ENCODE data around the gene CTSW. TPM values are rescaled to one million over a fixed set of nuclear protein-coding genes. Genes with fewer than 3 reads are reported as not detected.

The CTSW gene
- total RNA-seq, 4 donors from 2014 or later: 1.5 to 3.1 TPM; not detected in 2

DNA sequence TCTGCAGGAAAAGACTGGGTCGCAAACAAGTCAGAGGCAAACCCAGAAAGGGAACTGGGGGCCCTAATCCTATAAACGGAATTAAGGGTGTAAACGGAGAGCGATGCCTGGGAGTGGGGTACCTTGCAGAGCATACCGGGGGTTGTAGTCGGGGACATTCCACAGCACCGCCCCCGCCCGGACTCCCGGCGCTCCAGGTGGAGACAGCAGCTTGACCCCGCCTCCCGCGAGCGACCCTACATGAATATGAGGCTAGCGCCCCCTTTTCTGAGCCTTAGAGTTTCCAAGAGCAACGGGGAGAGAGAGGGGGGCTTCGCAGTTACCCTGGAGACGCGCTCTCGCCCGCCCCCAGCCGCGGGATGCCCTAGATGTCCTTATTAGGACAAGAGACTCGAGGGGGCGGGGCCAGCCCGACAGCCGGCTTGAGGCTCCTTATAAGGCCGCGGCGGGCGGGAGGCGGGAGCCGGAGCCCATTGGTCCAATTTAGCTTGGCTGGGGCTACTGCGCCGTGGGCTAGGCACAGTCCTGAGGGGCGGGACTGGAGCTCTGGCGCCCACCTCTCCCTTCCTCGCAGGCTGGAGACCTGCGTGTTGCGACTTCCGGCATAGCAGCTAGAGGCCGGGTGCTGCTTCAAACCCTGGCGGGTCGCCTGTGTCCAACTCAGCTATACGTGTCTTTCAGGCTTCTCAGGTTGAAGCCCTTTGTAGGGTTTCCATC lies 20.4 kb upstream of the CTSW start:
- H3K4me1 ChIP-seq: peaks cover 0 to 65% (median 24%) of the 10 kb centered on the region in 4 donors
- TF ChIP-seq EP300 (IDR thresholded peaks at IDR 0.05) (peak; percentile 53 to 98), POLR2A (IDR thresholded peaks at IDR 0.05) (peak in 1 of 2 donors; percentile 96)
- TF ChIP-seq, protein P1, sequence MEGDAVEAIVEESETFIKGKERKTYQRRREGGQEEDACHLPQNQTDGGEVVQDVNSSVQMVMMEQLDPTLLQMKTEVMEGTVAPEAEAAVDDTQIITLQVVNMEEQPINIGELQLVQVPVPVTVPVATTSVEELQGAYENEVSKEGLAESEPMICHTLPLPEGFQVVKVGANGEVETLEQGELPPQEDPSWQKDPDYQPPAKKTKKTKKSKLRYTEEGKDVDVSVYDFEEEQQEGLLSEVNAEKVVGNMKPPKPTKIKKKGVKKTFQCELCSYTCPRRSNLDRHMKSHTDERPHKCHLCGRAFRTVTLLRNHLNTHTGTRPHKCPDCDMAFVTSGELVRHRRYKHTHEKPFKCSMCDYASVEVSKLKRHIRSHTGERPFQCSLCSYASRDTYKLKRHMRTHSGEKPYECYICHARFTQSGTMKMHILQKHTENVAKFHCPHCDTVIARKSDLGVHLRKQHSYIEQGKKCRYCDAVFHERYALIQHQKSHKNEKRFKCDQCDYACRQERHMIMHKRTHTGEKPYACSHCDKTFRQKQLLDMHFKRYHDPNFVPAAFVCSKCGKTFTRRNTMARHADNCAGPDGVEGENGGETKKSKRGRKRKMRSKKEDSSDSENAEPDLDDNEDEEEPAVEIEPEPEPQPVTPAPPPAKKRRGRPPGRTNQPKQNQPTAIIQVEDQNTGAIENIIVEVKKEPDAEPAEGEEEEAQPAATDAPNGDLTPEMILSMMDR (IDR thresholded peaks at IDR 0.05): peak in 4 of 5 experiments; percentile 4 to 38 (median 18)
- H3K36me3 ChIP-seq: peaks cover 0 to 48% (median 26%) of the 10 kb centered on the region in 3 donors
- H3K4me3 ChIP-seq: peak overlapping the region; percentile 69 to 91 (median 88)
- no peaks in the 10 kb centered on the region for H3K27me3 ChIP-seq
- DNase-seq (ENCODE audit: low spot score in 2 of 2): peak; percentile 98 to 99
- WGBS, 2 donors: 0 to 1% methylated on average over 21 to 32 of the region's 46 CpGs
- peak overlapping the region; percentile 96 to 99 (median 98) for H3K27ac ChIP-seq
- no peaks in the 10 kb centered on the region for H3K9me3 ChIP-seq

DNA sequence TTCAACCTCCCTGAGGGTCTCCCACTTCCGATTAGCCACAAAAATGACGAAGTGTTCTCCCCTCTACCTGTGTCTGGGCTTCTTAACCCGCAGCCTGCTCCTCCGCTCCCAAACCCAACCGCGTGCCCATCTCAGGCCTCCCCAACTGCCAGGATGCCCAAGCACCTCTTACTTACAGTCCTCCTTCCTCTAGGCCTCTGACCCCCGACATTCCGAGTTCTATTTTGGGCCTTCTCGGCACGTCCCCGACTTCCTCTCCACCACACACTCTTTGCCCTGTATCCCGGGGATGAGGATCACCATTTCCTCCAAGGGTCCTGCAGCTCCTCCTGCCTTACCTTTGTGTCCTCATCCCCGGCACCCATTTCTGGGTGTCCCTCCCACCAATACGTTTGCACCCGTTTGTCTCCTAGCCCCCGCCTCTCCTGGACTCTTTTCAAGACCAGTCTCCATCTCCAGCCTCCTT lies 19.8 kb upstream of the CTSW start:
- no peak for DNase-seq (ENCODE audit: low spot score in 2 of 2)
- Histone ChIP-seq H3K4me1 (peaks cover 0 to 59% (median 24%) of the 10 kb centered on the region in 4 donors), H3K9me3 (no peaks in the 10 kb centered on the region), H3K4me3 (peak overlapping the region; percentile 69 to 91 (median 88)), H3K27ac (peak overlapping the region; percentile 96 to 99 (median 98)), H3K36me3 (peaks cover 0 to 48% (median 28%) of the 10 kb centered on the region in 3 donors), H3K27me3 (no peaks in the 10 kb centered on the region)
- 1 to 2% methylated on average over 16 of the region's 16 CpGs for WGBS, 2 donors
- TF ChIP-seq EP300 (IDR thresholded peaks at IDR 0.05) (no peak), POLR2A (IDR thresholded peaks at IDR 0.05) (no peak)
- TF ChIP-seq, protein P1 (IDR thresholded peaks at IDR 0.05): no peak

DNA sequence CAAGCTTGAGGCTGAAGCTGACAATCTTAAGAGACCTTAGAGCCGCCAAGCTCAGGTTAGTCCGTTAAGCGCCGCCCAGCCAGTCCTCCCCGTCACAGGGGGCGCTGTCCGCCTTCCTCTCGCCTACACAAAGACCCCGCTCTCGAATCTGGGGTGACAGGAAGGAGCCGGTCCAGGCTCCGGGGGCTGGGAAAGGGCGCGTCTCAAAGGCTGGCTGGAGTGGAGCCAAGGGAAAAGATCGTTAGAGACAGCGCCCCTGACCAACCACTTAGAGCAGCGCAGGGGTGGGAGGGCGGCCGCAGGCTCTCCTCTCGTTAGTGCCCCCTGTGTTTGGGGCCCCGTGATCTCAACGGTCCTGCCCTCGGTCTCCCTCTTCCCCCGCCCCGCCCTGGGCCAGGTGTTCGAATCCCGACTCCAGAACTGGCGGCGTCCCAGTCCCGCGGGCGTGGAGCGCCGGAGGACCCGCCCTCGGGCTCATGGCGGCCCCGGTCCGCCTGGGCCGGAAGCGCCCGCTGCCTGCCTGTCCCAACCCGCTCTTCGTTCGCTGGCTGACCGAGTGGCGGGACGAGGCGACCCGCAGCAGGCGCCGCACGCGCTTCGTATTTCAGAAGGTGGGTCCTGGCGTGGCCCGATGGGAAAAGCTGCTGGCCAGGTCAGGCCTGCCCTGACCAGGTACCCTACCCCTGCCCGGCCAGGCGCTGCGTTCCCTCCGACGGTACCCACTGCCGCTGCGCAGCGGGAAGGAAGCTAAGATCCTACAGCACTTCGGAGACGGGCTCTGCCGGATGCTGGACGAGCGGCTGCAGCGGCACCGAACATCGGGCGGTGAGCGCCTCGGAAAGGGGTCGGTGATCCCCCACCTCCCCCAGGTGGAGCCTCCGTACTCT lies 19.1 kb upstream of the CTSW start, which contains the start of gene MUS81:
Gene MUS81, plus strand, starts transcription at position 156 of the 887 bp plus-strand sequence. Its CDS starts 321 bp downstream, at position 477.
- peak; percentile 97 to 99 for DNase-seq (ENCODE audit: low spot score in 2 of 2)
- Histone ChIP-seq H3K36me3 (peaks cover 0 to 48% (median 26%) of the 10 kb centered on the region in 3 donors), H3K27me3 (no peaks in the 10 kb centered on the region), H3K4me3 (peak within 1 kb of the TSS; percentile 69 to 91 (median 88)), H3K4me1 (peaks cover 0 to 52% (median 24%) of the 10 kb centered on the region in 4 donors), H3K27ac (peak within 1 kb of the TSS; percentile 96 to 99 (median 98)), H3K9me3 (no peaks in the 10 kb centered on the region)
- WGBS, 2 donors: 0 to 1% methylated on average over 52 to 53 of the region's 78 CpGs
- TF ChIP-seq, protein P1 (IDR thresholded peaks at IDR 0.05): peak; percentile 77 to 95 (median 89)
- peak; percentile 45 to 70 for TF ChIP-seq POLR2A (IDR thresholded peaks at IDR 0.05)
- TF ChIP-seq EP300 (IDR thresholded peaks at IDR 0.05): peak; percentile 83 to 91

DNA sequence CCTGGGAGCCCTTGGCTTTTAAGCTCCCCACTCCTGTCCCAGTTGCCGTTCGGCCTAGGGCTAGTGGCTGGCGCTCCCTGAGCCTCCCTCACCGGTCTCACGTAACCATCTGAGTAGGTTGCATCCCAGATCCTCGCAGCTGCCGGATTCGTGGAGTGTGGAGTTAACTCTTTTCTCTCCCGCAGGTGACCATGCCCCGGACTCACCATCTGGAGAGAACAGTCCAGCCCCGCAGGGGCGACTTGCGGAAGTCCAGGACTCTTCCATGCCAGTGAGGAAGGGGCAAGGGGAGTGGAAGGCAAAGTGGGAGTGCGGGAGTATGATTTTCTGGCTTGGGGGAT lies 18.5 kb upstream of the CTSW start:
- H3K4me3 ChIP-seq: peak overlapping the region; percentile 69 to 91 (median 88)
- 8 to 11% methylated on average over 14 of the region's 14 CpGs for WGBS, 2 donors
- no peaks in the 10 kb centered on the region for H3K9me3 ChIP-seq
- DNase-seq (ENCODE audit: low spot score in 2 of 2): no peak
- H3K27me3 ChIP-seq: no peaks in the 10 kb centered on the region
- H3K4me1 ChIP-seq: peaks cover 0 to 46% (median 18%) of the 10 kb centered on the region in 4 donors
- TF ChIP-seq, protein P1 (IDR thresholded peaks at IDR 0.05): no peak
- TF ChIP-seq EP300 (IDR thresholded peaks at IDR 0.05) (no peak), POLR2A (IDR thresholded peaks at IDR 0.05) (no peak)
- H3K36me3 ChIP-seq: peaks cover 0 to 48% (median 30%) of the 10 kb centered on the region in 3 donors
- peak overlapping the region; percentile 96 to 99 (median 98) for H3K27ac ChIP-seq
